ENCODE data around the gene PAPPA2. TPM values are rescaled to one million over a fixed set of nuclear protein-coding genes. Genes with fewer than 3 reads are reported as not detected.

PAPPA2 gene
- polyA plus RNA-seq, 1 donor: 1.4 TPM

DNA sequence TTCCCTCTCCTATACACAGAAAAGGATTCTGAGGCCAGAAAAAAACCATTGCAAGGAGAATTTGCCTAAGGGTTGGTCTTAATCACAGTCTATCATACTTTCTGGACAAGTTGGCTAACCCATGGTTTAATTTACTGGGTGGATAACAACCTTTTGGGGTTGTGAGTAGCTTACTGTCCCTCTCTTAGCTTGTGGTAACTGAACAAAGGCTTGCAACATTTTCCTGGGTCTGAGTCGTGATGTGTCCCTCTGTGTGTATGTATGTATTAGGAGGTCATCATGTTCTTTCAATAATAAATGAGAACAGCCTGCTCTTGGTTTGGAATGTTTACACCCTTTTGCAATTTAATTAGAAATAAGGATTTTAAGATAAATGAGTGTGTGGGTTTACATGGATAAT, 36.7 kb downstream of the PAPPA2 start:
- Histone ChIP-seq H3K36me3 (ENCODE audit: control insufficient read depth, insufficient read depth, low read length) (no peaks in the 10 kb centered on the region), H3K27ac (ENCODE audit: low read length) (no peak overlapping the region), H3K9me3 (ENCODE audit: control insufficient read depth, low read depth, low read length) (no peaks in the 10 kb centered on the region), H3K4me1 (ENCODE audit: control insufficient read depth, insufficient read depth, low read length) (no peaks in the 10 kb centered on the region), H3K27me3 (ENCODE audit: control insufficient read depth, insufficient read depth, low read length) (no peaks in the 10 kb centered on the region), H3K4me3 (ENCODE audit: low read length) (no peak overlapping the region)
- DNase-seq: no peak
- no CpG with 5 or more reads among the region's 1 CpG for WGBS (ENCODE audit: insufficient coverage, low lambda C conversion rate)

- no peak for DNase-seq
- no peak overlapping the region for H3K27ac ChIP-seq (ENCODE audit: low read length)
- no peaks in the 10 kb centered on the region for H3K36me3 ChIP-seq (ENCODE audit: control insufficient read depth, insufficient read depth, low read length)
- no peaks in the 10 kb centered on the region for H3K27me3 ChIP-seq (ENCODE audit: control insufficient read depth, insufficient read depth, low read length)
- H3K4me3 ChIP-seq (ENCODE audit: low read length): no peak overlapping the region
- no CpG with 5 or more reads among the region's 2 CpGs for WGBS (ENCODE audit: insufficient coverage, low lambda C conversion rate)
- no peaks in the 10 kb centered on the region for H3K4me1 ChIP-seq (ENCODE audit: control insufficient read depth, insufficient read depth, low read length)
- no peaks in the 10 kb centered on the region for H3K9me3 ChIP-seq (ENCODE audit: control insufficient read depth, low read depth, low read length)
These were observed 38.6 kb downstream of the PAPPA2 start for GRCh38 chr1:176501599-176501998.

DNA sequence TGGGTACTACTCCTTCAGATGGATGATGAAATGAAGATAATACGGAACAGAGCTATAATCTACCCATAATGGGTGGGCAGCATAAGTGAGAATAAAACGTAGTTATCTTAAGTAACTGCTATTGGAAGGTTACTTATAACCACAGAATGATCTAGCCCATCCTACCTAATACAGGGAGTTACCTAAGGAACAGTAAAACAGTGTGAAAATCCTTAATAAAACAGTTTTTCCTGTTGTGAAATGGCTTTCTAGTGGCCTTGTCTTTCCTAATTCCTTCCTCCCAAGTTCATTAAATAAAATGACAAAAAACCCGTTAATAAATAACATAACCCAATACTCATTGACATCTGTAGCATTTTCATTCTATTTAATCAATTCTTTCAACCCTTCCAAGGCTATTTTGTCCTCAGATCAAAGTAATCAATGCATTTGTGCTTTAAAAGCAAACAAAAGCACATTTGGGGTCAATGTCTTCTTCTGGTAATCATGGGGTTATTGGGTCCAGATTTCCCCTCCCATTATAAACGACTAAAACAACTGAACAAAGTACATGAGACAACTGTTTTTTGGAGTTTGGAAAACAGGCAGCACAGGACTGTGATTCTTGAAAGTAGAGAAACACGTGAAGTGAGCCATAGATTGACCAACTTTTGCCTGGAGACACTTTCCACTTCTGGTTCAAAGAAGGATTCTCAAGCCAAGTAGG, 42.0 kb downstream of the PAPPA2 start:
- no peaks in the 10 kb centered on the region for H3K9me3 ChIP-seq (ENCODE audit: control insufficient read depth, low read depth, low read length)
- H3K27ac ChIP-seq (ENCODE audit: low read length): no peak overlapping the region
- H3K4me3 ChIP-seq (ENCODE audit: low read length): no peak overlapping the region
- DNase-seq: no peak
- H3K27me3 ChIP-seq (ENCODE audit: control insufficient read depth, insufficient read depth, low read length): no peaks in the 10 kb centered on the region
- no peaks in the 10 kb centered on the region for H3K4me1 ChIP-seq (ENCODE audit: control insufficient read depth, insufficient read depth, low read length)
- H3K36me3 ChIP-seq (ENCODE audit: control insufficient read depth, insufficient read depth, low read length): no peaks in the 10 kb centered on the region
- WGBS (ENCODE audit: insufficient coverage, low lambda C conversion rate): 92% methylated on average over 1 of the region's 5 CpGs

GRCh38 chr1:176512966-176513365, 50.0 kb downstream of the PAPPA2 start:
- no peak for DNase-seq
- H3K36me3 ChIP-seq (ENCODE audit: control insufficient read depth, insufficient read depth, low read length): no peaks in the 10 kb centered on the region
- H3K9me3 ChIP-seq (ENCODE audit: control insufficient read depth, low read depth, low read length): no peaks in the 10 kb centered on the region
- no peak overlapping the region for H3K27ac ChIP-seq (ENCODE audit: low read length)
- H3K4me3 ChIP-seq (ENCODE audit: low read length): no peak overlapping the region
- H3K4me1 ChIP-seq (ENCODE audit: control insufficient read depth, insufficient read depth, low read length): no peaks in the 10 kb centered on the region
- no peaks in the 10 kb centered on the region for H3K27me3 ChIP-seq (ENCODE audit: control insufficient read depth, insufficient read depth, low read length)

DNA sequence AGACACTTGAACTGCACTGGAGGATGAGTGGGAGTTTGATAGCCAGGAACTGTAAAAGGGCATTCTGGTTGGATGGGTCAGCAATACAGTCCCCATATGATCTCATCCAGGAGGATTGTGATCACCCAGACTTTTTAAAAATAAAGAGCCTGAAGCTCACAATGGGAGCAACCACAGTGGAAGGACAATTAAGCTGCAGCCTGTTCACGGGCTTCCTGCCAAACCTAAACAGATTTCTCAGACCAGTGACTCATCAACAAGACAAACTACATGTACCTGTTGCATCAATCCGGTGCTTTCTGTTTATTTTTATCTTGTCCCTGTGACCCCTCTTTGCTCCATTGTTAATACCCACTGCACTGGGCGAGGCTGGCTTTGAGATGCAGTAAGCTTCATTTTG, 52.3 kb downstream of the PAPPA2 start:
- Histone ChIP-seq H3K36me3 (ENCODE audit: control insufficient read depth, insufficient read depth, low read length) (no peaks in the 10 kb centered on the region), H3K9me3 (ENCODE audit: control insufficient read depth, low read depth, low read length) (no peaks in the 10 kb centered on the region), H3K27me3 (ENCODE audit: control insufficient read depth, insufficient read depth, low read length) (no peaks in the 10 kb centered on the region), H3K4me3 (ENCODE audit: low read length) (no peak overlapping the region), H3K4me1 (ENCODE audit: control insufficient read depth, insufficient read depth, low read length) (no peaks in the 10 kb centered on the region), H3K27ac (ENCODE audit: low read length) (no peak overlapping the region)
- 60% methylated on average over 1 of the region's 3 CpGs for WGBS (ENCODE audit: insufficient coverage, low lambda C conversion rate)
- no peak for DNase-seq

DNA sequence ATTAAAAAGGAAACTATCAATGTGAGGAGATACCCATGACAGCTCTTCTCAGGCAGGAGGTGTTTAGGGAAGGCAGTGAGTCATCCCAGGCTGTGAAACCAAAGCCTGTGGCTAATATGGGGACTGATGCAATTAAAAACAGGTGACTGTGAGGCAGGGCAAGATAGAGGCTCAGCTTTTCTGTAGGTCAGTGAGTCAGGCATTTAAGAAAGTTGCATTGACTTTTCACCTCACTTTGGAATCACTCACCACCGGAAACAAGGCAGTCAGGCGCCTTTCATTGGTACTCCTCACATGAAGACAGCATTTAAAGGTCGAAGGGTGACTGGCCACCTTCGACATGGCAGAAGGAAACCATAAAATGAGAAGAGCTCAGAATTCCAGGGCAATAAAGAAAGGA, 54.5 kb downstream of the PAPPA2 start:
- Histone ChIP-seq H3K36me3 (ENCODE audit: control insufficient read depth, insufficient read depth, low read length) (no peaks in the 10 kb centered on the region), H3K4me3 (ENCODE audit: low read length) (no peak overlapping the region), H3K27ac (ENCODE audit: low read length) (peak overlapping the region; percentile 50), H3K27me3 (ENCODE audit: control insufficient read depth, insufficient read depth, low read length) (no peaks in the 10 kb centered on the region), H3K9me3 (ENCODE audit: control insufficient read depth, low read depth, low read length) (no peaks in the 10 kb centered on the region), H3K4me1 (ENCODE audit: control insufficient read depth, insufficient read depth, low read length) (no peaks in the 10 kb centered on the region)
- peak; percentile 64 to 65 for DNase-seq
- WGBS (ENCODE audit: insufficient coverage, low lambda C conversion rate): 50% methylated on average over 1 of the region's 4 CpGs

- Histone ChIP-seq H3K36me3 (ENCODE audit: control insufficient read depth, insufficient read depth, low read length) (no peaks in the 10 kb centered on the region), H3K27ac (ENCODE audit: low read length) (no peak overlapping the region), H3K4me1 (ENCODE audit: control insufficient read depth, insufficient read depth, low read length) (peaks cover 3% of the 10 kb centered on the region), H3K9me3 (ENCODE audit: control insufficient read depth, low read depth, low read length) (no peaks in the 10 kb centered on the region), H3K4me3 (ENCODE audit: low read length) (no peak overlapping the region), H3K27me3 (ENCODE audit: control insufficient read depth, insufficient read depth, low read length) (no peaks in the 10 kb centered on the region)
- 83% methylated on average over 1 of the region's 1 CpG for WGBS (ENCODE audit: insufficient coverage, low lambda C conversion rate)
- DNase-seq: no peak
These were observed 58.2 kb downstream of the PAPPA2 start for GRCh38 chr1:176521211-176521610.

DNA sequence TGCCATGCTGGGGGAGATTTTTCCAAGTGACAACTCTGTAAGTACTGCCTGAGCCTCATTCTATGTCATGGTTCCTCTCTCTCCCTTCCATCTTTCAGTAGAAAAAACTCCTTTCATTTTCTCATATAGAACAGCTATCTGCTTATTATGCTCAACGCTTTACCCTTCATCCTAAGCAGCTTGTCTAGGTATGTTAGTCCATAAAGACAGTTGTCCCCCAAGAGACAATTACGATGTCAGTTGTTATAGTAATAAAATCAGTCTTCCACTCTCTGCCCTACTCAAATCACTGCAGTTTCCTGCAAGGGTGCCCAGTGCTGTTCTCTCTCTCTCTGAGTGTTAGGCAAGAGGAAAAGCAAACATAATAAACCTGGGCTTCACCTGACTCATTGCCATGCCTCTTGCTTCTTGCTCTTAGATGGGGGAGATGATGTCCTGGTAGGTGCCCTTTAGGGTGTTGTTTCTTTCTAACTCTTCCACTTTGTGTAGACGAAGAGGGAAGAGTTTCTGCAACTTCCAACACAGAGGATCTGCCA, 59.4 kb downstream of the PAPPA2 start:
- Histone ChIP-seq H3K9me3 (ENCODE audit: control insufficient read depth, low read depth, low read length) (no peaks in the 10 kb centered on the region), H3K4me3 (ENCODE audit: low read length) (no peak overlapping the region), H3K4me1 (ENCODE audit: control insufficient read depth, insufficient read depth, low read length) (peaks cover 3% of the 10 kb centered on the region), H3K36me3 (ENCODE audit: control insufficient read depth, insufficient read depth, low read length) (no peaks in the 10 kb centered on the region), H3K27ac (ENCODE audit: low read length) (no peak overlapping the region), H3K27me3 (ENCODE audit: control insufficient read depth, insufficient read depth, low read length) (no peaks in the 10 kb centered on the region)
- DNase-seq: peak; percentile 57 to 76
- WGBS (ENCODE audit: insufficient coverage, low lambda C conversion rate): no CpG with 5 or more reads among the region's 3 CpGs

DNA sequence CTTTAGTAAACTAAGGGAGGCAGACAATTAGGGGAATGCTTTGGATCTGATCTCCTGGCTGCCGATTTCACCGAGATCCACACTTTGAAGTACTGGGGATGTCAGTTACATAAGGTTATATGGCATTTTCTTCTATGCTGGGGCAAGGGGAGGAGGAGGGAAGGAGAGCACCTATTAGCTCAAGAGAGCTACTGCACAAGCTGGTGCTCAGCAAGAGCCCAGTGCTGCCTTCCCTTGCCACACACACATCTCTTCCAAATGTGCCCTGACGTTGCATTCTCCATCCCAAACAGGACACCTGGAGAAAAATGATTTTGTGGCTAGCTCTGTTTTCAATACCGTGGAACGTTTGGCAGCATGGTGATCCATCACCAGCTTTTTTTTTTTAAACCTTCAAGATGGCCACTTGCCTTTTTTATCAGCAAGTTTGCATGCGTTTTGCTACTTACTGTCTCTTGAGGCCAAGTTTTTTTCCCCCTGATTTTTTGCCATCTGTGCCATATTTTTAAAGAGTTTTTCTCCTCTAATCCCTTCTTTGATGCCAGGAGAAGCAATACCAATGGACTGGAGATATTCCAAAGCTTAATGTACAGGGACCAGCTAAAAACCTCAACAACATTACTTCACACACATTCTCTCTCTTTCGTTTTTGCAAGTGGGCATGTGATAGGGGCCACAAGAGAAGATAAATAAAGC, 66.6 kb downstream of the PAPPA2 start:
- WGBS (ENCODE audit: insufficient coverage, low lambda C conversion rate): 90% methylated on average over 2 of the region's 7 CpGs
- H3K36me3 ChIP-seq (ENCODE audit: control insufficient read depth, insufficient read depth, low read length): no peaks in the 10 kb centered on the region
- H3K27ac ChIP-seq (ENCODE audit: low read length): no peak overlapping the region
- no peaks in the 10 kb centered on the region for H3K27me3 ChIP-seq (ENCODE audit: control insufficient read depth, insufficient read depth, low read length)
- DNase-seq: no peak
- H3K4me1 ChIP-seq (ENCODE audit: control insufficient read depth, insufficient read depth, low read length): no peaks in the 10 kb centered on the region
- no peaks in the 10 kb centered on the region for H3K9me3 ChIP-seq (ENCODE audit: control insufficient read depth, low read depth, low read length)
- H3K4me3 ChIP-seq (ENCODE audit: low read length): no peak overlapping the region

DNA sequence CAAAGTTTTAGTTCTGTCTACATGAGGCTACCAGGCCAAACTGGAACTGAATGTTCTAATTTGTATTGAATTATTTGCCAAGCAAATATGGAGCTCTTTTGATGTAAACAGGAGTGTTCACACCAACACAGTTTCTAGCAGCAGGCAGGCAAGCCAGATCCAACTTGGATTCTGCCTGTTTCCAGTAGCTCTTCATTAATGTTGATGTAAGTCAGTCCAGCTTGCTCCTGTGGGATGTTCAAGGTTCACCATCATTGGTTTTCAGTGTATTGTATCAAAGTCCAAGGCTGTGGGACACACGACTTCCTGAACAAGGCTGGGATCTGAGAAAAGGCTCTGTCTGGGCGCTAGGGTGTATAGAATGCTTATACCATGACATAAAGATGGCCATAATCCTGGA, 68.1 kb downstream of the PAPPA2 start:
- Histone ChIP-seq H3K4me1 (ENCODE audit: control insufficient read depth, insufficient read depth, low read length) (no peaks in the 10 kb centered on the region), H3K27ac (ENCODE audit: low read length) (no peak overlapping the region), H3K36me3 (ENCODE audit: control insufficient read depth, insufficient read depth, low read length) (no peaks in the 10 kb centered on the region), H3K4me3 (ENCODE audit: low read length) (no peak overlapping the region), H3K27me3 (ENCODE audit: control insufficient read depth, insufficient read depth, low read length) (no peaks in the 10 kb centered on the region), H3K9me3 (ENCODE audit: control insufficient read depth, low read depth, low read length) (no peaks in the 10 kb centered on the region)
- peak; percentile 18 to 26 for DNase-seq
- WGBS (ENCODE audit: insufficient coverage, low lambda C conversion rate): no CpG with 5 or more reads among the region's 2 CpGs

All from large intestine (tissue), 3 donors.